Keratinocyte (primary cell): ENCODE data around the gene JMJD7.

ENCODE experiments used
- CTCF ChIP-seq, 3 experiments: IDR thresholded peaks in 1 of 3; conservative IDR thresholded peaks in 1 of 3; optimal IDR thresholded peaks in 1 of 3; 2 replicates in 2 of 3; 3 replicates in 1 of 3; pipeline versions ENCODE3 to v1.5.1; 2011; ENCODE audit warnings: low read length in 3 of 3, mild to moderate bottlenecking in 3 of 3, moderate library complexity in 2 of 3, control low read depth in 1 of 3, inconsistent platforms in 1 of 3; ENCODE audit not compliant: insufficient read depth in 2 of 3; ENCODE audit errors: extremely low read depth in 1 of 3
- EZH2 ChIP-seq: IDR thresholded peaks from one replicate; pipeline ENCODE4 v1.6.1; 2012; ENCODE audit warnings: inconsistent platforms, mild to moderate bottlenecking, low read length, moderate library complexity

- TF ChIP-seq CTCF (optimal IDR thresholded peaks at IDR 0.05 in 1 of 3, IDR thresholded peaks at IDR 0.05 in 1 of 3, conservative IDR thresholded peaks at IDR 0.05 in 1 of 3; ENCODE audit: extremely low read depth in 1 of 3, insufficient read depth in 2 of 3, low read length in 3 of 3) (no peak), EZH2 (no peak)
These were observed 26.6 kb downstream of the JMJD7 start for GRCh38 chr15:41854443-41854842.
